Natural killer cell (primary cell): ENCODE data around the gene COL5A3. TPM values are rescaled to one million over a fixed set of nuclear protein-coding genes. Genes with fewer than 3 reads are reported as not detected.

Source experiments
- ATAC-seq, 3 donors: fragments of 150-1000 bp in 2 of 3; fragments of 200-7000 bp in 1 of 3; cut with Tn5 transposase; 1 replicate in 1 of 3; 2 replicates in 2 of 3; pipeline ENCODE4 v1.10.0; 2021; ENCODE audit warnings: mild to moderate bottlenecking in 2 of 3, moderate library complexity in 2 of 3
- DNase-seq, 2 donors: peaks; one replicate each; pipeline versions ENCODE4 v3.0.0 to v3.0.0-alpha.2; 2013 to 2021; ENCODE audit warnings: mixed read lengths in 1 of 2
- H3K27ac ChIP-seq: one replicate; pipeline ENCODE4 v1.5.1; 2013; ENCODE audit warnings: mild to moderate bottlenecking, low read length
- H3K27me3 ChIP-seq: one replicate; pipeline ENCODE4 v1.6.1; 2013; ENCODE audit warnings: low read length; ENCODE audit not compliant: control insufficient read depth, insufficient read depth
- H3K36me3 ChIP-seq: one replicate; pipeline ENCODE4 v1.6.1; 2013; ENCODE audit warnings: low read length; ENCODE audit not compliant: control insufficient read depth, insufficient read depth
- H3K4me1 ChIP-seq: one replicate; pipeline ENCODE4 v1.6.1; 2013; ENCODE audit warnings: low read length; ENCODE audit not compliant: control insufficient read depth, insufficient read depth
- H3K4me3 ChIP-seq: one replicate; pipeline ENCODE4 v1.5.1; 2013; ENCODE audit warnings: low read length
- H3K9me3 ChIP-seq: one replicate; pipeline ENCODE4 v1.6.1; 2013; ENCODE audit warnings: low read length; ENCODE audit not compliant: control insufficient read depth, insufficient read depth
- H3K27ac Mint-ChIP-seq, 2 donors: one replicate each; pipeline ENCODE4 v1.8.0; 2022; ENCODE audit warnings: mild to moderate bottlenecking in 2 of 2, mixed read lengths in 2 of 2, moderate library complexity in 1 of 2
- H3K27me3 Mint-ChIP-seq, 2 donors: one replicate each; pipeline ENCODE4 v1.8.0; 2022; ENCODE audit warnings: low read depth in 2 of 2, mixed read lengths in 2 of 2
- H3K36me3 Mint-ChIP-seq: one replicate; pipeline ENCODE4 v1.8.0; 2022; ENCODE audit warnings: mixed read lengths
- H3K4me1 Mint-ChIP-seq, 2 donors: one replicate each; pipeline ENCODE4 v1.8.0; 2022; ENCODE audit warnings: mixed read lengths in 2 of 2
- H3K4me3 Mint-ChIP-seq: one replicate; pipeline ENCODE4 v1.8.0; 2022; ENCODE audit warnings: mild to moderate bottlenecking, moderate library complexity, mixed read lengths
- H3K9me3 Mint-ChIP-seq, 2 donors: one replicate each; pipeline ENCODE4 v1.8.0; 2022; ENCODE audit warnings: mixed read lengths in 2 of 2
- CTCF ChIP-seq: fragments of 200-600 bp; IDR thresholded peaks from one replicate; pipeline ENCODE4 v1.8.0; 2022; ENCODE audit warnings: antibody characterized with exemption
- WGBS: methylation state at CpG from one replicate; pipeline ENCODE4 v1.1.7; 2013; ENCODE audit warnings: missing lambda C conversion rate; ENCODE audit not compliant: insufficient coverage; 5-methylcytosine and 5-hydroxymethylcytosine counted together
- intact Hi-C: fragments of 100-400 bp; cut with micrococcal nuclease; formaldehyde crosslinking; loops from one replicate; pipeline ENCODE4 v1.14.2; 2022
- total RNA-seq, 4 donors: library from RNA; stranded (reverse); fragments of 120-200 nt in 1 of 4; gene quantifications; one replicate each; pipeline versions ENCODE4 v1.2.3 to v1.2.4, GENCODE V29; 2013 to 2022

The COL5A3 gene
- total RNA-seq, 3 donors from 2014 or later (not counting 1 experiment from before 2014, with no cell fraction given) = 0.33 to 6.6 (median 0.63) TPM

DNA sequence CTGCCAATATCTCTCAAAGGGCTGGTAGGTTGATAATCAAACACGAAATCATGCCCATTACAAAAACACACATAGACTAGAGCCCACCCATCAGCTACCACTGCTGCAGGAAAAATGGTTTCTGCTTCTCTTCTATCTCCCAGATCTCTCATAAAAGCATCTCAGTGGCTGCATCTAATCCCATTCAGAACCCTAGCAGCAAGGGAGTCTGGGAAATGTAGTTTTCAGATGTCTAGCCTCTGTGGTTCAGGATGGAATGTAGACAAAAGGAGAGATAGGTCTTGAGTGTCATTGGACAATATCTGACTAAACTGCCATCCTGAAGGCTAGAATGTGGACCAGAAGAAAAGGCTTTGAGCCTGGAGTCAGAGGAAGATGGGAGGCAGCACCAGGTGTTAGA is 35.1 kb upstream of the COL5A3 start:
- peaks cover 10 to 19% of the 10 kb centered on the region in 2 donors for H3K27me3 Mint-ChIP-seq
- no peak for TF ChIP-seq CTCF
- H3K4me1 Mint-ChIP-seq = peaks cover 6 to 9% of the 10 kb centered on the region in 2 donors
- no peak overlapping the region for H3K4me3 Mint-ChIP-seq
- no peaks in the 10 kb centered on the region for H3K36me3 Mint-ChIP-seq
- 83% methylated on average over 1 of the region's 1 CpG for WGBS
- no peaks in the 10 kb centered on the region for H3K36me3 ChIP-seq
- DNase-seq (no peak), ATAC-seq (no peak)
- H3K27ac ChIP-seq = no peak overlapping the region
- no peak overlapping the region for H3K4me3 ChIP-seq
- no peaks in the 10 kb centered on the region for H3K4me1 ChIP-seq
- H3K9me3 ChIP-seq = peaks cover 15% of the 10 kb centered on the region
- H3K27ac Mint-ChIP-seq = no peak overlapping the region
- peaks cover 2% of the 10 kb centered on the region for H3K27me3 ChIP-seq
- no peaks in the 10 kb centered on the region for H3K9me3 Mint-ChIP-seq
- intact Hi-C loops = no loop called here

DNA sequence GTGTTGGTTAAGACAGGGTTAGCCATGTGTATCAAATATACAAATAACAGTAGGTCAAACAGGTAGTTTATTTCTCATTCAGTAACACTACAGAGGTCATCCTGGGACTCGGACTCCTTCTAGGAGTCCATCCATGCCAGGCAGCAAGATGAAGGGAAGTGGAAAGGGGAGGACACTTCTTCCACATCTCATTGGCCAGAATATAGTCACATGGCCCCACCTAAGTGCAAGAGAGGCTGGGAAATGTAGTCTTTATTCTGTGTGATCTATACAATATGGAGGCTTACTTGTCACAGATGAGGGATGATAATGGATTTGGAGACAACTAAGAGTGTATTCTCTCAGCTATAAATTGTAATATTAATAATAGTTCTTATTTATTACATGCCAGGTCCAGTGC is 34.1 kb upstream of the COL5A3 start:
- Mint-ChIP-seq H3K4me3 (no peak overlapping the region), H3K9me3 (no peaks in the 10 kb centered on the region), H3K36me3 (no peaks in the 10 kb centered on the region), H3K27me3 (peaks cover 10 to 19% of the 10 kb centered on the region in 2 donors), H3K4me1 (peaks cover 6 to 9% of the 10 kb centered on the region in 2 donors), H3K27ac (no peak overlapping the region)
- no peaks in the 10 kb centered on the region for H3K4me1 ChIP-seq
- intact Hi-C loops = no loop called here
- DNase-seq (no peak), ATAC-seq (peak in 1 of 3 donors; percentile 60)
- H3K4me3 ChIP-seq = no peak overlapping the region
- no CpG with 5 or more reads among the region's 1 CpG for WGBS
- peaks cover 15% of the 10 kb centered on the region for H3K9me3 ChIP-seq
- no peak for TF ChIP-seq CTCF
- no peaks in the 10 kb centered on the region for H3K36me3 ChIP-seq
- H3K27me3 ChIP-seq = peaks cover 2% of the 10 kb centered on the region
- no peak overlapping the region for H3K27ac ChIP-seq

- WGBS = 75% methylated on average over 4 of the region's 4 CpGs
- Histone ChIP-seq H3K27me3 (peaks cover 3% of the 10 kb centered on the region), H3K4me1 (no peaks in the 10 kb centered on the region), H3K36me3 (no peaks in the 10 kb centered on the region), H3K9me3 (peaks cover 15% of the 10 kb centered on the region), H3K4me3 (no peak overlapping the region), H3K27ac (no peak overlapping the region)
- intact Hi-C loops = no loop called here
- no peak for ATAC-seq
- Mint-ChIP-seq H3K27ac (no peak overlapping the region), H3K4me3 (no peak overlapping the region), H3K9me3 (no peaks in the 10 kb centered on the region), H3K27me3 (peaks cover 15 to 19% of the 10 kb centered on the region in 2 donors), H3K36me3 (no peaks in the 10 kb centered on the region), H3K4me1 (peaks cover 6 to 9% of the 10 kb centered on the region in 2 donors)
- DNase-seq = no peak
- no peak for TF ChIP-seq CTCF
Observed at GRCh38 chr19:10043286-10043927, 33.1 kb upstream of the COL5A3 start.

DNA sequence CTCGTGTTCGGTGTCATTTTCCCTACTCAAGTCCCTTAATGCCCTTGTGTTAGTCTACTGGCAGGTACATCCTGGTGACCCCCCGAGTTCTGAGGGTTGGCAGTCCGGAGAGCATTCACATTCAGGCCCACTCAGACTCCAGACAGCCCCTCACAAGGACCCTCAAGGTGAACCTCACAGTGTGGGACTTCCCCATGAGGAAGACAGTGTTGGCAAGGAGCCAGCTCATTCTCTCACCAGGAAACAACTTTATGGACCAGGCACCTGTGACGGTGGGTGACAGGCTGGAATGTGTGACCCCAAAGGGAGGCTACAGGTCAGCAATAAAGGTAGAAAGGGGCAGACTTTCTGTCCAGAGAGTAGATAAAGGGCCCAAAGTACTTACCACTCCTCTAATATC is 27.5 kb upstream of the COL5A3 start:
- intact Hi-C loops = no loop called here
- no peak for TF ChIP-seq CTCF
- 57% methylated on average over 5 of the region's 5 CpGs for WGBS
- Mint-ChIP-seq H3K27me3 (peaks cover 9 to 17% of the 10 kb centered on the region in 2 donors), H3K9me3 (no peaks in the 10 kb centered on the region), H3K27ac (no peak overlapping the region), H3K4me1 (no peaks in the 10 kb centered on the region), H3K4me3 (no peak overlapping the region), H3K36me3 (no peaks in the 10 kb centered on the region)
- Histone ChIP-seq H3K27ac (no peak overlapping the region), H3K36me3 (no peaks in the 10 kb centered on the region), H3K4me1 (no peaks in the 10 kb centered on the region), H3K4me3 (no peak overlapping the region), H3K27me3 (peaks cover 4% of the 10 kb centered on the region), H3K9me3 (peaks cover 6% of the 10 kb centered on the region)
- DNase-seq = no peak
- no peak for ATAC-seq
